ENCODE results near the gene PROCA1. TPM values are rescaled to one million over a fixed set of nuclear protein-coding genes. Genes with fewer than 3 reads are reported as not detected.

PROCA1 gene
- total and polyA plus RNA-seq, 2 of the 13 experiments (the other 11 are each of a cell fraction or from before 2014, with no cell fraction given), result 0.73 to 1.5 TPM

- TF ChIP-seq ERF (CRISPR knock-in tag; IDR thresholded peaks at IDR 0.05), result peak; percentile 90
- TF ChIP-seq REL (CRISPR knock-in tag; conservative IDR thresholded peaks at IDR 0.05), result no peak
- no peak for TF ChIP-seq PCBP2 (optimal IDR thresholded peaks at IDR 0.05; ENCODE audit: low read depth, low read length, poor library complexity, severe bottlenecking)
- TF ChIP-seq TRAFD1 (CRISPR knock-in tag; IDR thresholded peaks at IDR 0.05; ENCODE audit: borderline replicate concordance), result no peak
- TF ChIP-seq CHD2 (IDR thresholded peaks at IDR 0.05; ENCODE audit: low read depth, low read length), result no peak
- no peak for TF ChIP-seq ZSCAN30 (CRISPR knock-in tag; IDR thresholded peaks at IDR 0.05)
- no peak for TF ChIP-seq KDM1A (CRISPR knock-in tag; IDR thresholded peaks at IDR 0.05)
- TF ChIP-seq ONECUT2 (CRISPR knock-in tag; IDR thresholded peaks at IDR 0.05), result no peak
- peak; percentile 54; the same call in 1 of the 2 replicates for TF ChIP-seq ZNF350 (CRISPR knock-in tag; IDR thresholded peaks at IDR 0.05; ENCODE audit: borderline replicate concordance, low read depth)
- TF ChIP-seq RFX3 (CRISPR knock-in tag; IDR thresholded peaks at IDR 0.05), result no peak
- no peak for TF ChIP-seq EHMT2 (IDR thresholded peaks at IDR 0.05; ENCODE audit: borderline replicate concordance, low read depth, low read length)
- TF ChIP-seq E2F1 (CRISPR knock-in tag; IDR thresholded peaks at IDR 0.05), result no peak
- peak; percentile 61; the same call in 1 of the 2 replicates for TF ChIP-seq ZNF512B (CRISPR knock-in tag; IDR thresholded peaks at IDR 0.05; ENCODE audit: borderline replicate concordance)
- no peak for TF ChIP-seq ZNF326 (CRISPR knock-in tag; IDR thresholded peaks at IDR 0.05; ENCODE audit: borderline replicate concordance)
- no peak for TF ChIP-seq FOXM1 (CRISPR knock-in tag; IDR thresholded peaks at IDR 0.05)
- TF ChIP-seq HNRNPK (IDR thresholded peaks at IDR 0.05; ENCODE audit: low read depth, low read length, poor library complexity, severe bottlenecking), result no peak
- TF ChIP-seq TFDP1 (CRISPR knock-in tag; IDR thresholded peaks at IDR 0.05; ENCODE audit: borderline replicate concordance), result no peak
- TF ChIP-seq ZBTB33 (CRISPR knock-in tag; IDR thresholded peaks at IDR 0.05), result peak; percentile 70
- no peak for TF ChIP-seq MTA1 (CRISPR knock-in tag; IDR thresholded peaks at IDR 0.05; ENCODE audit: borderline replicate concordance)
- no peak for TF ChIP-seq MAFK (conservative IDR thresholded peaks at IDR 0.05 in 1 of 2, IDR thresholded peaks at IDR 0.05 in 1 of 2; ENCODE audit: low read length in 2 of 2)
Observed at GRCh38 chr17:28750178-28751047, 38.7 kb upstream of the PROCA1 start (continued).

Measured in HepG2 (cell line).